Measurements from ENCODE around the gene ZNF502.
"Not testable (repeated sequence)": the region's sequence is repeated elsewhere in the genome, so short reads cannot be mapped to it uniquely, and the experiment has no call there.

DNA sequence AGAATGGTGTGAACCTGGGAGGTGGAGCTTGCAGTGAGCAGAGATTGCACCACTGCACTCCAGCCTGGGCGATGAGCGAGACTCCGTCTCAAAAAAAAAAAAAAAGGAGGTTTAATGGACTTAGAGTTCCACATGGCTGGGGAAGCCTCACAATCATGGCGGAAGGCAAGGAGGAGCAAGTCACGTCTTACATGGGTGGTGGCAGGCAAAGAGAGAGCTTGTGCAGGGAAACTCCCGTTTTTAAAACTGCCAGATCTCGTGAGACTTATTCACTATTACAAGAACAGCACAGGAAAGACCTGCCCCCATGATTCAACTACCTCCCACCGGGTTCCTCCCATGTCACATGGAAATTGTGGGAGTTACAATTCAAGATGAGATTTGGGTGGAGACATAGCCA, 39.0 kb upstream of the ZNF502 start:
- not testable (repeated sequence) for TF ChIP-seq CTCF, ZBTB17, KLF10, PATZ1 (tag by site-specific recombination; IDR thresholded peaks at IDR 0.05)
